HEK293 (cell line): Measurements from ENCODE around the gene SHISA9.

Experiments used
- CTCF ChIA-PET: fragments of 350-600 bp; formaldehyde crosslinking; extraction: SDS; loops from one replicate; lab custom pipeline; 2021; ENCODE audit warnings: antibody characterized with exemption; lab: Yijun Ruan, JAX
- POLR2A ChIA-PET: fragments of 300-600 bp; formaldehyde crosslinking; extraction: SDS; loops from one replicate; lab custom pipeline; 2020; ENCODE audit warnings: antibody characterized with exemption, inconsistent platforms; lab: Yijun Ruan, JAX
- H3K27ac ChIP-seq: fragments of 200-500 bp; sonication (Bioruptor generic); 2 replicates; pipeline ENCODE4 v1.5.1; 2014; ENCODE audit warnings: low read depth, low read length, control low read depth, inconsistent platforms; ENCODE audit errors: extremely low read depth
- H3K36me3 ChIP-seq, 2 experiments: fragments of 200-500 bp in 1 of 2; sonication (Bioruptor generic) in 1 of 2; 1 replicate in 1 of 2; 2 replicates in 1 of 2; pipeline ENCODE4 v1.5.1; 2014 to 2017; ENCODE audit warnings: inconsistent platforms in 2 of 2, low read length in 2 of 2; ENCODE audit not compliant: control insufficient read depth in 2 of 2, insufficient read depth in 1 of 2
- H3K4me1 ChIP-seq: fragments of 200-500 bp; sonication (Bioruptor generic); 2 replicates; pipeline ENCODE4 v1.5.1; 2014; ENCODE audit warnings: mild to moderate bottlenecking, low read length, inconsistent platforms; ENCODE audit not compliant: control insufficient read depth, insufficient read depth
- H3K4me3 ChIP-seq: 2 replicates; pipeline ENCODE4 v1.5.1; 2011; ENCODE audit warnings: low read depth, mild to moderate bottlenecking, control low read depth, low read length, moderate library complexity
- H3K9me3 ChIP-seq: fragments of 200-500 bp; sonication (Bioruptor generic); 2 replicates; pipeline ENCODE4 v1.5.1; 2014; ENCODE audit warnings: low read depth, low read length, inconsistent platforms; ENCODE audit not compliant: control insufficient read depth, insufficient read depth
- BCL6B ChIP-seq: fragments of 450-650 bp; formaldehyde crosslinking; IDR thresholded peaks from 2 replicates; pipeline ENCODE4 v1.5.1; 2017; ENCODE audit warnings: missing biosample characterization, missing genetic modification characterization
- GLI2 ChIP-seq: fragments of 450-650 bp; formaldehyde crosslinking; IDR thresholded peaks from 2 replicates; pipeline ENCODE4; 2017; ENCODE audit warnings: missing biosample characterization, missing genetic modification characterization, low read depth, borderline replicate concordance
- IKZF3 ChIP-seq: fragments of 450-650 bp; IDR thresholded peaks from 2 replicates; pipeline ENCODE4 v1.5.0; 2018; ENCODE audit warnings: missing biosample characterization, mild to moderate bottlenecking, missing genetic modification characterization, moderate library complexity
- INSM2 ChIP-seq: fragments of 450-650 bp; formaldehyde crosslinking; IDR thresholded peaks from 2 replicates; pipeline ENCODE4 v1.5.1; 2016; ENCODE audit warnings: missing biosample characterization, missing genetic modification characterization
- KLF1 ChIP-seq: fragments of 450-650 bp; formaldehyde crosslinking; IDR thresholded peaks from 2 replicates; pipeline ENCODE4 v1.5.1; 2016; ENCODE audit warnings: missing biosample characterization, missing genetic modification characterization
- KLF7 ChIP-seq: fragments of 450-650 bp; formaldehyde crosslinking; IDR thresholded peaks from 2 replicates; pipeline ENCODE4 v1.5.1; 2016; ENCODE audit warnings: missing biosample characterization, missing genetic modification characterization, borderline replicate concordance
- PRDM4 ChIP-seq: fragments of 450-650 bp; formaldehyde crosslinking; IDR thresholded peaks from 2 replicates; pipeline ENCODE4 v1.5.1; 2017; ENCODE audit warnings: missing biosample characterization, missing genetic modification characterization
- PRDM6 ChIP-seq: fragments of 450-650 bp; formaldehyde crosslinking; IDR thresholded peaks from 2 replicates; pipeline ENCODE4 v1.5.1; 2017; ENCODE audit warnings: missing biosample characterization, missing genetic modification characterization
- REPIN1 ChIP-seq: fragments of 450-650 bp; formaldehyde crosslinking; IDR thresholded peaks from 2 replicates; pipeline ENCODE4 v1.5.1; 2017; ENCODE audit warnings: missing biosample characterization, missing genetic modification characterization, low read depth
- SP3 ChIP-seq: fragments of 450-650 bp; formaldehyde crosslinking; IDR thresholded peaks from 2 replicates; pipeline ENCODE4 v1.5.1; 2016; ENCODE audit warnings: missing biosample characterization, missing genetic modification characterization
- TCF7L2 ChIP-seq: IDR thresholded peaks from 2 replicates; pipeline ENCODE4 v1.6.1; 2011; ENCODE audit warnings: low read depth, mild to moderate bottlenecking, inconsistent platforms, low read length, moderate library complexity, borderline replicate concordance
- ZBTB17 ChIP-seq: fragments of 450-650 bp; formaldehyde crosslinking; IDR thresholded peaks from 2 replicates; pipeline ENCODE4 v1.5.1; 2016; ENCODE audit warnings: missing biosample characterization, missing genetic modification characterization
- ZBTB7A ChIP-seq: fragments of 450-650 bp; formaldehyde crosslinking; IDR thresholded peaks from 2 replicates; pipeline ENCODE4 v1.5.1; 2016; ENCODE audit warnings: low read depth, missing biosample characterization, missing genetic modification characterization
- ZNF169 ChIP-seq: fragments of 450-650 bp; formaldehyde crosslinking; IDR thresholded peaks from 2 replicates; pipeline ENCODE4 v1.5.1; 2016; ENCODE audit warnings: missing biosample characterization, missing genetic modification characterization
- ZNF19 ChIP-seq: fragments of 450-650 bp; formaldehyde crosslinking; IDR thresholded peaks from 2 replicates; pipeline ENCODE4; 2016; ENCODE audit warnings: missing biosample characterization, missing genetic modification characterization, low read depth
- ZNF239 ChIP-seq: fragments of 450-650 bp; formaldehyde crosslinking; IDR thresholded peaks from 2 replicates; pipeline ENCODE4 v1.5.1; 2016; ENCODE audit warnings: missing biosample characterization, missing genetic modification characterization
- ZNF274 ChIP-seq, 2 experiments: fragments of 200-500 bp in 1 of 2; fragments of 450-650 bp in 1 of 2; sonication (Bioruptor generic) in 1 of 2; formaldehyde crosslinking in 1 of 2; IDR thresholded peaks; 2 replicates each; pipeline versions ENCODE4 v1.5.1 to v1.6.1; 2014 to 2016; ENCODE audit warnings: borderline replicate concordance in 1 of 2, inconsistent platforms in 1 of 2, low read length in 1 of 2, missing biosample characterization in 1 of 2, missing genetic modification characterization in 1 of 2
- ZNF302 ChIP-seq: fragments of 450-650 bp; formaldehyde crosslinking; IDR thresholded peaks from 2 replicates; pipeline ENCODE4 v1.5.1; 2016; ENCODE audit warnings: missing biosample characterization, missing genetic modification characterization, low read depth
- ZNF426 ChIP-seq: fragments of 450-650 bp; formaldehyde crosslinking; IDR thresholded peaks from 2 replicates; pipeline ENCODE4 v1.5.1; 2017; ENCODE audit warnings: missing biosample characterization, missing genetic modification characterization, mild to moderate bottlenecking, inconsistent platforms, moderate library complexity
- ZNF488 ChIP-seq: fragments of 450-650 bp; formaldehyde crosslinking; IDR thresholded peaks from 2 replicates; pipeline ENCODE4 v1.5.1; 2016; ENCODE audit warnings: missing biosample characterization, missing genetic modification characterization
- ZNF677 ChIP-seq: fragments of 450-650 bp; IDR thresholded peaks from 2 replicates; pipeline ENCODE4 v1.5.0; 2018; ENCODE audit warnings: missing biosample characterization, mild to moderate bottlenecking, missing genetic modification characterization, moderate library complexity
- ZNF837 ChIP-seq: fragments of 450-650 bp; formaldehyde crosslinking; IDR thresholded peaks from 2 replicates; pipeline ENCODE4 v1.5.1; 2016; ENCODE audit warnings: missing biosample characterization, missing genetic modification characterization
- ZXDB ChIP-seq: fragments of 450-650 bp; formaldehyde crosslinking; IDR thresholded peaks from 2 replicates; pipeline ENCODE4 v1.5.1; 2016; ENCODE audit warnings: missing biosample characterization, missing genetic modification characterization

The SHISA9 gene

GRCh38 chr16:13157082-13157481 lies 255.7 kb downstream of the SHISA9 start:
- Histone ChIP-seq H3K4me3 (no peak overlapping the region), H3K36me3 (no peaks in the 10 kb centered on the region), H3K27ac (no peak overlapping the region), H3K4me1 (no peaks in the 10 kb centered on the region), H3K9me3 (no peaks in the 10 kb centered on the region)
- ChIA-PET CTCF (interaction anchor here (0.6 kb wide), 1 partner anchor 58 kb away, joined by 3 read pairs; no protein-coding TSS in a partner anchor), POLR2A (no interaction called here)
- TF ChIP-seq GLI2 (tag by site-specific recombination) (no peak), PRDM6 (tag by site-specific recombination) (no peak), ZBTB17 (tag by site-specific recombination) (no peak), ZNF169 (tag by site-specific recombination) (no peak), ZNF19 (no peak), SP3 (tag by site-specific recombination) (no peak), ZNF426 (no peak), KLF1 (tag by site-specific recombination) (no peak), ZXDB (tag by site-specific recombination) (no peak)

- Histone ChIP-seq H3K36me3 (no peaks in the 10 kb centered on the region), H3K4me3 (no peak overlapping the region), H3K4me1 (no peaks in the 10 kb centered on the region), H3K9me3 (no peaks in the 10 kb centered on the region), H3K27ac (no peak overlapping the region)
- POLR2A ChIA-PET = no interaction called here
- CTCF ChIA-PET = no interaction called here
- TF ChIP-seq PRDM4 (tag by site-specific recombination) (no peak), ZNF488 (tag by site-specific recombination) (no peak), ZNF239 (tag by site-specific recombination) (no peak), ZNF169 (tag by site-specific recombination) (no peak), ZNF677 (no peak), PRDM6 (tag by site-specific recombination) (no peak), ZNF837 (tag by site-specific recombination) (no peak), KLF7 (tag by site-specific recombination) (no peak), IKZF3 (tag by site-specific recombination) (no peak), TCF7L2 (no peak), ZNF274 (IDR thresholded peaks at IDR 0.05; ENCODE audit: low read length) (no peak), ZNF274 (tag by site-specific recombination; IDR thresholded peaks at IDR 0.05; ENCODE audit: borderline replicate concordance) (no peak), ZNF302 (tag by site-specific recombination) (no peak), BCL6B (tag by site-specific recombination) (no peak), ZBTB7A (tag by site-specific recombination) (no peak), INSM2 (tag by site-specific recombination) (no peak), REPIN1 (tag by site-specific recombination) (no peak)
Observed at GRCh38 chr16:13158427-13158826, 257.0 kb downstream of the SHISA9 start.
